ENCODE results near the gene PCTP.

Gene PCTP

GRCh38 chr17:55750750-55751657 is at the start of gene PCTP:
TSS of gene PCTP (plus strand) at chr17:55751051. CDS start at chr17:55751104, 53 bp downstream.
- Histone ChIP-seq H3K27me3 (replicated peaks; ENCODE audit: control insufficient read depth, insufficient read depth, low read length) (no peaks in the 10 kb centered on the region), H3K36me3 (ENCODE audit: control insufficient read depth, insufficient read depth, low read length) (no peaks in the 10 kb centered on the region), H3K4me3 (replicated peaks; ENCODE audit: low read depth, low read length) (peak within 1 kb of the TSS; percentile 82)
- peak; percentile 85 for DNase-seq (ENCODE audit: extremely low read depth, insufficient read length)
- TF ChIP-seq CTCF (IDR thresholded peaks at IDR 0.05; ENCODE audit: insufficient read depth, low read length, poor library complexity, severe bottlenecking) = peak; percentile 56

DNA sequence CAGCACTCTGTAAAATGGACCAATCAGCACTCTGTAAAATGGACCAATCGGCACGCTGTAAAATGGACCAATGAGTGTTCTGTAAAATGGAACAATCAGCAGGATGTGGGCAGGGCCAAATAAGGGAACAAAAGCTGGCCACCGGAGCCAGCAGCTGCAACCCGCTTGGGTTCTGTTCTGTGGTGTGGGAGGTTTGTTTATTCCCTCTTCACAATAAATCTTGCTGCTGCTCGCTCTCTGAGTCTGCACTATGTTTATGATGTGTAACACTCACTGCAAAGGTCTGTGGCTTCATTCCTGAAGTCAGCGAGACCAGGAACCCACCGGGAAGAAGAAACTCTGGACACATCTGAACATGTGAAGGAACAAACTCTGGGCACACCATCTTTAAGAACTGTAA is 48.7 kb upstream of the PCTP start:
- H3K4me3 ChIP-seq (replicated peaks; ENCODE audit: low read depth, low read length) = no peak overlapping the region
- H3K36me3 ChIP-seq (ENCODE audit: control insufficient read depth, insufficient read depth, low read length) = no peaks in the 10 kb centered on the region
- H3K27me3 ChIP-seq (replicated peaks; ENCODE audit: control insufficient read depth, insufficient read depth, low read length) = no peaks in the 10 kb centered on the region
- DNase-seq (ENCODE audit: extremely low read depth, insufficient read length) = no peak
- no peak for TF ChIP-seq CTCF (IDR thresholded peaks at IDR 0.05; ENCODE audit: insufficient read depth, low read length, poor library complexity, severe bottlenecking)

DNA sequence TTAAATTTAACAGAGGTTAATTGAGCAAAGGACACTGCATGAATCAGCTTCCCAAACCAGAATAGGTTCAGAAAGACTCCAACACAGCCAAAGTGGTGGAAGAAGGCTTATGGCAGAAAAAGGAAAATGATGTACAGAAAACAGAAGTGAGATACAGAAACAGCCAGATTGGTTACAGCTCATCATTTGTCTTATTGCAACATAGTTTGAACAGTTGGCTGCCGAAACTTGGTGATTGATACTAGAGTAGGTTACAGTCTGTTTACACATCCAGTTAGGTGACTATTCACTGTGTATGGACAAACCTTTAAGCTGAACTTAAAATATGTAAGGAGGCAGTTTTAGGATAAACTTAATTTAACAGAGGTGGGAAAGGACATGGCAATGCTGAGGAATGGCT is 46.5 kb upstream of the PCTP start:
- H3K27me3 ChIP-seq (replicated peaks; ENCODE audit: control insufficient read depth, insufficient read depth, low read length) = no peaks in the 10 kb centered on the region
- no peak overlapping the region for H3K4me3 ChIP-seq (replicated peaks; ENCODE audit: low read depth, low read length)
- no peak for DNase-seq (ENCODE audit: extremely low read depth, insufficient read length)
- no peak for TF ChIP-seq CTCF (IDR thresholded peaks at IDR 0.05; ENCODE audit: insufficient read depth, low read length, poor library complexity, severe bottlenecking)
- no peaks in the 10 kb centered on the region for H3K36me3 ChIP-seq (ENCODE audit: control insufficient read depth, insufficient read depth, low read length)

GRCh38 chr17:55705847-55706246 is 45.0 kb upstream of the PCTP start:
- Histone ChIP-seq H3K36me3 (ENCODE audit: control insufficient read depth, insufficient read depth, low read length) (no peaks in the 10 kb centered on the region), H3K27me3 (replicated peaks; ENCODE audit: control insufficient read depth, insufficient read depth, low read length) (no peaks in the 10 kb centered on the region), H3K4me3 (replicated peaks; ENCODE audit: low read depth, low read length) (no peak overlapping the region)
- peak; percentile 27 for DNase-seq (ENCODE audit: extremely low read depth, insufficient read length)
- TF ChIP-seq CTCF (IDR thresholded peaks at IDR 0.05; ENCODE audit: insufficient read depth, low read length, poor library complexity, severe bottlenecking) = no peak

DNA sequence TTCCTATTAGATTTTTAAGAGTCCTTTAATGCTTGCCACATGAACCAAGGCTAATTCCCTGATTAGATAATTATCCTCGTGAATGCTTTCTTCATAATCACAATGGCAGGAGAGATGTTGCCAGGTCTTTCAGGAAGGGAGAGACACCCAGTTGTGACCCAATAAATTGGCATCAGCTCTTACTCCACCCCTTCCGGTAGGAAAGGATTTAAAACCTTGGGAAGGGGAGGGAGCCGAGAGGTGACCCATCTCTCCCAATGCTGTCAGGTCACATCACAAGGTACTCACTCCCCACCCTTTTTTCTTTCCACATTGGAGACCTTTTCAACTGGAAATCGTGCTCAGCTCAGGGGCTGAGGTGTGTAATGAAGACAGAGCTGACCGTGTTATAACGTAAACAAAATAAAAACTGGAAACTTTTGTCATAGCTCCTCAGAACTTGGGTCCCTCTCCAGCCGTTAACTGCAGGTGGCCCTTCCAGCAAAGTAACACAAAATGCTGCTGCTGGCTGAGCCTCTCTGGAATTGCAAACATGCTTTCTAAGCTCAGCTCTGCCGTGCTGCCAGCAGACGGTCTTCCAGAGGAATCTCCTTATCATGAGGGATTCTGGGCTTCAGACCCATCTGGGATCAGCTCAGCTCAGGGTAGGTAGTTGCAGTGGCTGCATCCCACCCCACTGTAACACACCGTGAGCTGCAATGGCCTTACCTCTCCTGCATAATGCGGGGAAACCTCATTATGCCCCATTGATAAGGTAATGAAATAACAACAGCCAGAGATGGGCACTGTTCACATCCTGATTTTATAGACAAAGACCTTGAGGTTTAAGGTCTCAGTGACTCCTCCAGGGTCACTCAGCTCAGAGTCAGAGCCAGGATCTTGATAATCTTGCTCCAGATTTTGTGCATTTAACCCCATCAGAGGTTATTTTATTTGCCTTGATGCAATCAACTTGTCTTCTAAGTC is 43.8 kb upstream of the PCTP start:
- TF ChIP-seq CTCF (IDR thresholded peaks at IDR 0.05; ENCODE audit: insufficient read depth, low read length, poor library complexity, severe bottlenecking) = no peak
- no peak for DNase-seq (ENCODE audit: extremely low read depth, insufficient read length)
- H3K36me3 ChIP-seq (ENCODE audit: control insufficient read depth, insufficient read depth, low read length) = no peaks in the 10 kb centered on the region
- H3K4me3 ChIP-seq (replicated peaks; ENCODE audit: low read depth, low read length) = no peak overlapping the region
- no peaks in the 10 kb centered on the region for H3K27me3 ChIP-seq (replicated peaks; ENCODE audit: control insufficient read depth, insufficient read depth, low read length)

Measured in GM06990 (cell line).